ENCODE results near the gene CHST11.

DNA sequence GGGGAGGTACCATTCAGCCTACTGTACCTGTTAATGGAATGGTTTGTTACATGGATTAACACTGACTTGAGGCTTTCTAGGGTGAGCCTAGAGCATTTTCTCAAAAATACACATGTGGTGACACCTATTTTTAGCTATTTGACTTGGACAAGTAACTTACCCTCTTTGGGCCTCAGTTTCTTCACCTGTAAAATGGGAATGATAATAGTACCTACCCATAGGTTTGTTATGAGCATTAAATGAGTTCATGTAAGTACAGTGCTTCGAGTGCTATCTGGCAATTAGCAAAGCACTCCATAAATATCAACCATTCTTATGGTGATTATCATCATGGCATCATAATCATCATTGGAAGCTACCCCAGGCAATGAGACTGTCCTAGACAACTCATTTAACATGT, 216.5 kb downstream of the CHST11 start:
- TF ChIP-seq, protein P1, sequence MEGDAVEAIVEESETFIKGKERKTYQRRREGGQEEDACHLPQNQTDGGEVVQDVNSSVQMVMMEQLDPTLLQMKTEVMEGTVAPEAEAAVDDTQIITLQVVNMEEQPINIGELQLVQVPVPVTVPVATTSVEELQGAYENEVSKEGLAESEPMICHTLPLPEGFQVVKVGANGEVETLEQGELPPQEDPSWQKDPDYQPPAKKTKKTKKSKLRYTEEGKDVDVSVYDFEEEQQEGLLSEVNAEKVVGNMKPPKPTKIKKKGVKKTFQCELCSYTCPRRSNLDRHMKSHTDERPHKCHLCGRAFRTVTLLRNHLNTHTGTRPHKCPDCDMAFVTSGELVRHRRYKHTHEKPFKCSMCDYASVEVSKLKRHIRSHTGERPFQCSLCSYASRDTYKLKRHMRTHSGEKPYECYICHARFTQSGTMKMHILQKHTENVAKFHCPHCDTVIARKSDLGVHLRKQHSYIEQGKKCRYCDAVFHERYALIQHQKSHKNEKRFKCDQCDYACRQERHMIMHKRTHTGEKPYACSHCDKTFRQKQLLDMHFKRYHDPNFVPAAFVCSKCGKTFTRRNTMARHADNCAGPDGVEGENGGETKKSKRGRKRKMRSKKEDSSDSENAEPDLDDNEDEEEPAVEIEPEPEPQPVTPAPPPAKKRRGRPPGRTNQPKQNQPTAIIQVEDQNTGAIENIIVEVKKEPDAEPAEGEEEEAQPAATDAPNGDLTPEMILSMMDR (IDR thresholded peaks at IDR 0.05): no peak
- no peak for TF ChIP-seq POLR2A (IDR thresholded peaks at IDR 0.05; ENCODE audit: low read depth)
- TF ChIP-seq POLR2AphosphoS5 (IDR thresholded peaks at IDR 0.05): no peak
- TF ChIP-seq EP300 (IDR thresholded peaks at IDR 0.05): no peak

Data from esophagus muscularis mucosa (tissue), 4 donors.